Measurements from ENCODE around the gene CCDC160.

DNA sequence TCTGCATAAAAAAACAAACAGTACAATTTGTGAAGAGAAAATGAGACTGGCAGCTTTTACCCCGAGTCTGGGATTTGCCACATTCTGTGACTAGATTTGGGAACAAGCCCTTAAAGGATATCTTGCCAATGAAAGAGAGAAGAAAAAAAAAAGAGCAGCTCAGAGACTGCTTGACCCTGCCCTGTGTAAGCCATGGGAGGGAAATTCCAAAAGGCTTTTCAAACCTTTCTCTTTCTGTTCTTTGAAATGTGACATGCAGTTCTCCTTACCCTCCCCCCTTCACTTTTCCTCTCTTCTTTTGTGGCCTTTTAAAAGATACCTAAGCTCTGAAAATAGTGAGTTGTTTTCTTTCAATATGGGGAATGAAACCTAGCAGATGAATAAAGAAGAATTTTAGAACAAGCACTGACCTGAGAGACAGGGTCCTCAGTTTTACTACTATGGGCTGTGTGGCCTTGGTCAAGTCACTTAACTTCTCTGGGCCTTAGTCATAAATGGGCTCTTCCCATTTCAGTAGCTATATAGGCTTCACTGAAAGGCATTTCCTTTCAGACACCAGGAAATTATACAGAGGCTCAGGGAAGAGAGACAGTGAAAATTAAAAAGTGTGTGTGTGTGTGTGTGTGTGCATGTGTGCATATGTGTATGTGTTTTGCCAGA is 5.1 kb downstream of the CCDC160 start:
- TF ChIP-seq POLR2A (IDR thresholded peaks at IDR 0.05), result no peak
- TF ChIP-seq, protein P1, sequence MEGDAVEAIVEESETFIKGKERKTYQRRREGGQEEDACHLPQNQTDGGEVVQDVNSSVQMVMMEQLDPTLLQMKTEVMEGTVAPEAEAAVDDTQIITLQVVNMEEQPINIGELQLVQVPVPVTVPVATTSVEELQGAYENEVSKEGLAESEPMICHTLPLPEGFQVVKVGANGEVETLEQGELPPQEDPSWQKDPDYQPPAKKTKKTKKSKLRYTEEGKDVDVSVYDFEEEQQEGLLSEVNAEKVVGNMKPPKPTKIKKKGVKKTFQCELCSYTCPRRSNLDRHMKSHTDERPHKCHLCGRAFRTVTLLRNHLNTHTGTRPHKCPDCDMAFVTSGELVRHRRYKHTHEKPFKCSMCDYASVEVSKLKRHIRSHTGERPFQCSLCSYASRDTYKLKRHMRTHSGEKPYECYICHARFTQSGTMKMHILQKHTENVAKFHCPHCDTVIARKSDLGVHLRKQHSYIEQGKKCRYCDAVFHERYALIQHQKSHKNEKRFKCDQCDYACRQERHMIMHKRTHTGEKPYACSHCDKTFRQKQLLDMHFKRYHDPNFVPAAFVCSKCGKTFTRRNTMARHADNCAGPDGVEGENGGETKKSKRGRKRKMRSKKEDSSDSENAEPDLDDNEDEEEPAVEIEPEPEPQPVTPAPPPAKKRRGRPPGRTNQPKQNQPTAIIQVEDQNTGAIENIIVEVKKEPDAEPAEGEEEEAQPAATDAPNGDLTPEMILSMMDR (IDR thresholded peaks at IDR 0.05), result no peak

All from uterus (tissue), 2 donors.